Neural progenitor cell (in vitro differentiated cells): ENCODE data around the gene PFN1.

ENCODE experiments used
- EZH2 ChIP-seq: fragments of 200-600 bp; sonication (generic); IDR thresholded peaks from 2 replicates; pipeline ENCODE4 v1.6.1; 2017; ENCODE audit warnings: antibody characterized with exemption, mild to moderate bottlenecking, moderate library complexity
- TF ChIP-seq, protein P1 (sequence below): fragments of 200-600 bp; sonication (generic); IDR thresholded peaks from 2 replicates; pipeline ENCODE4 v1.5.1; 2017; ENCODE audit warnings: antibody characterized with exemption, mild to moderate bottlenecking

DNA sequence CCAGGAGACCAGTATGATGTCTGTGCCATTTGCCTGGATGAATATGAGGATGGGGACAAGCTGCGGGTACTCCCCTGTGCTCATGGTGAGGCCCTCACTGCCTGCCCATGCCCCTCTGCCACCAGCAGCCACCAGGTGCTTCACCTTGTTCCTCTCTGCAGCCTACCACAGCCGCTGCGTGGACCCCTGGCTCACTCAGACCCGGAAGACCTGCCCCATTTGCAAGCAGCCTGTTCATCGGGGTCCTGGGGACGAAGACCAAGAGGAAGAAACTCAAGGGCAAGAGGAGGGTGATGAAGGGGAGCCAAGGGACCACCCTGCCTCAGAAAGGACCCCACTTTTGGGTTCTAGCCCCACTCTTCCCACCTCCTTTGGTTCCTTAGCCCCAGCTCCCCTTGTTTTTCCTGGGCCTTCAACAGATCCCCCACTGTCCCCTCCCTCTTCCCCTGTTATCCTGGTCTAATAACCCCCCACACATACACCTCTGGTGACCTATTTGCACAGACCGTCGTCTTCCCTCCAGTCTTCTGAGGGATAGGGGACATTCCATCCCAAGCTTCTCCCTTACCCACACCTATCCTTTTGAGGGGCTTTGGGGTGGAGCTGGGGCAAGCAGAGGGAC, 3.7 kb downstream of the PFN1 start:
- TF ChIP-seq, protein P1, sequence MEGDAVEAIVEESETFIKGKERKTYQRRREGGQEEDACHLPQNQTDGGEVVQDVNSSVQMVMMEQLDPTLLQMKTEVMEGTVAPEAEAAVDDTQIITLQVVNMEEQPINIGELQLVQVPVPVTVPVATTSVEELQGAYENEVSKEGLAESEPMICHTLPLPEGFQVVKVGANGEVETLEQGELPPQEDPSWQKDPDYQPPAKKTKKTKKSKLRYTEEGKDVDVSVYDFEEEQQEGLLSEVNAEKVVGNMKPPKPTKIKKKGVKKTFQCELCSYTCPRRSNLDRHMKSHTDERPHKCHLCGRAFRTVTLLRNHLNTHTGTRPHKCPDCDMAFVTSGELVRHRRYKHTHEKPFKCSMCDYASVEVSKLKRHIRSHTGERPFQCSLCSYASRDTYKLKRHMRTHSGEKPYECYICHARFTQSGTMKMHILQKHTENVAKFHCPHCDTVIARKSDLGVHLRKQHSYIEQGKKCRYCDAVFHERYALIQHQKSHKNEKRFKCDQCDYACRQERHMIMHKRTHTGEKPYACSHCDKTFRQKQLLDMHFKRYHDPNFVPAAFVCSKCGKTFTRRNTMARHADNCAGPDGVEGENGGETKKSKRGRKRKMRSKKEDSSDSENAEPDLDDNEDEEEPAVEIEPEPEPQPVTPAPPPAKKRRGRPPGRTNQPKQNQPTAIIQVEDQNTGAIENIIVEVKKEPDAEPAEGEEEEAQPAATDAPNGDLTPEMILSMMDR: no peak
- no peak for TF ChIP-seq EZH2
